ENCODE results near the gene EVL. TPM values are rescaled to one million over a fixed set of nuclear protein-coding genes. Genes with fewer than 3 reads are reported as not detected.

Gene EVL
- total RNA-seq, 1 donor: 14.4 TPM

GRCh38 chr14:100091386-100091785 lies 26.2 kb downstream of the EVL start:
- H3K4me3 ChIP-seq (ENCODE audit: low read depth, low read length): no peak overlapping the region
- TF ChIP-seq, protein P1, sequence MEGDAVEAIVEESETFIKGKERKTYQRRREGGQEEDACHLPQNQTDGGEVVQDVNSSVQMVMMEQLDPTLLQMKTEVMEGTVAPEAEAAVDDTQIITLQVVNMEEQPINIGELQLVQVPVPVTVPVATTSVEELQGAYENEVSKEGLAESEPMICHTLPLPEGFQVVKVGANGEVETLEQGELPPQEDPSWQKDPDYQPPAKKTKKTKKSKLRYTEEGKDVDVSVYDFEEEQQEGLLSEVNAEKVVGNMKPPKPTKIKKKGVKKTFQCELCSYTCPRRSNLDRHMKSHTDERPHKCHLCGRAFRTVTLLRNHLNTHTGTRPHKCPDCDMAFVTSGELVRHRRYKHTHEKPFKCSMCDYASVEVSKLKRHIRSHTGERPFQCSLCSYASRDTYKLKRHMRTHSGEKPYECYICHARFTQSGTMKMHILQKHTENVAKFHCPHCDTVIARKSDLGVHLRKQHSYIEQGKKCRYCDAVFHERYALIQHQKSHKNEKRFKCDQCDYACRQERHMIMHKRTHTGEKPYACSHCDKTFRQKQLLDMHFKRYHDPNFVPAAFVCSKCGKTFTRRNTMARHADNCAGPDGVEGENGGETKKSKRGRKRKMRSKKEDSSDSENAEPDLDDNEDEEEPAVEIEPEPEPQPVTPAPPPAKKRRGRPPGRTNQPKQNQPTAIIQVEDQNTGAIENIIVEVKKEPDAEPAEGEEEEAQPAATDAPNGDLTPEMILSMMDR (IDR thresholded peaks at IDR 0.05; ENCODE audit: insufficient read depth, low read length): no peak
- DNase-seq (ENCODE audit: low read depth): no peak

DNA sequence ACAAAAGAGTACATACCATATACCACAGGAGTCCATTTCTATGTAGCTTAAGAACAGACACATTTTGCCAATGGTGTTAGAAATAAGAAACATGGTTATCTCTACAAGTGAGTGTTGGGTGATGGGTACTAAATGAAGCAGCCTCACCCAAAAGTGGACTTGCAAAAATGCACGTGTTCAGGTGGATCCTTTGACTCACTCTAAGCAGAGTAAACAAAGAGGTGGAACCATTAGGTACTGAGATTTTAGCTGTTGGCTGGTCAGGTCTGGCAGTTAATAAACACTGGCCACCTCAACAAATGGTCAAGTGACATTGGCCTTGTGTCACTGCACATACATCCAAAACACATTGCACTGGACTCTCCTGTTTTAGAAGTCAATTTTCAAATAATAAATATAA lies 27.6 kb downstream of the EVL start:
- H3K4me3 ChIP-seq (ENCODE audit: low read depth, low read length): no peak overlapping the region
- TF ChIP-seq, protein P1 (IDR thresholded peaks at IDR 0.05; ENCODE audit: insufficient read depth, low read length): no peak

GRCh38 chr14:100093319-100093718 lies 28.1 kb downstream of the EVL start:
- TF ChIP-seq, protein P1 (IDR thresholded peaks at IDR 0.05; ENCODE audit: insufficient read depth, low read length): no peak

More for the DNA sequence above, 27.6 kb downstream of the EVL start:
- no peak for DNase-seq (ENCODE audit: low read depth)

DNA sequence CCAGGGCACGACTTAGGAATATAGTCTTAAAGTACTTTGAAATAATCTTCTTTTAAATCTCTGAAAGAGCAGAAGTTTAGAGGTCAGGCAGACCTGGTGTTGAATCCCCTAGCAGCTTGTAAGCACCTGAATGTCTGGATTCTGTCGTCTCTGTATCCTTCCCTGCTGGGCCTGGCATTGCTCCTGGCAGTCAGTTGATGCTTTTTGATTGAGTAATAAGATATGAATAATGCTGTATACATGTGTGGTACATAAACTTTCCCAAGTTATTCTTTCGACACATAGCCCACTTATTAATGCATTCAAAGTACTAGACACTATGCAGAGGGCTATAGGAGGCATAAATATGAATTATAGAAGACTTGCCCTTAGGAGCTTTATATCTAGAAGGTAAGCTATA lies 31.4 kb downstream of the EVL start:
- H3K4me3 ChIP-seq (ENCODE audit: low read depth, low read length): no peak overlapping the region
- TF ChIP-seq, protein P1 (IDR thresholded peaks at IDR 0.05; ENCODE audit: insufficient read depth, low read length): no peak
- no peak for DNase-seq (ENCODE audit: low read depth)

More at GRCh38 chr14:100093319-100093718, 28.1 kb downstream of the EVL start:
- H3K4me3 ChIP-seq (ENCODE audit: low read depth, low read length): no peak overlapping the region
- no peak for DNase-seq (ENCODE audit: low read depth)

GRCh38 chr14:100098171-100098570 lies 32.9 kb downstream of the EVL start:
- TF ChIP-seq, protein P1 (IDR thresholded peaks at IDR 0.05; ENCODE audit: insufficient read depth, low read length): no peak
- no peak for DNase-seq (ENCODE audit: low read depth)
- H3K4me3 ChIP-seq (ENCODE audit: low read depth, low read length): no peak overlapping the region

- TF ChIP-seq, protein P1 (IDR thresholded peaks at IDR 0.05; ENCODE audit: insufficient read depth, low read length): no peak
- DNase-seq (ENCODE audit: low read depth): no peak
- H3K4me3 ChIP-seq (ENCODE audit: low read depth, low read length): no peak overlapping the region
Measured at GRCh38 chr14:100100032-100100703, 34.9 kb downstream of the EVL start.
